Effector memory CD8-positive, alpha-beta T cell (primary cell): ENCODE data around the gene BAHCC1.

Experiments used
- ATAC-seq: fragments of 150-1000 bp; cut with Tn5 transposase; replicated peaks from 2 replicates; pipeline ENCODE4 v1.10.0; 2021; ENCODE audit warnings: mild to moderate bottlenecking, moderate library complexity
- DNase-seq, 3 experiments: peaks; one replicate each; pipeline ENCODE4 v3.0.0; 2021
- H3K27ac Mint-ChIP-seq, 2 donors: one replicate each; pipeline ENCODE4 v1.8.0; 2022; ENCODE audit warnings: mild to moderate bottlenecking in 2 of 2, mixed read lengths in 2 of 2, moderate library complexity in 2 of 2
- H3K27me3 Mint-ChIP-seq, 2 donors: one replicate each; pipeline ENCODE4 v1.8.0; 2022; ENCODE audit warnings: mixed read lengths in 2 of 2
- H3K36me3 Mint-ChIP-seq: one replicate; pipeline ENCODE4 v1.8.0; 2022; ENCODE audit warnings: mild to moderate bottlenecking, moderate library complexity, mixed read lengths; ENCODE audit not compliant: insufficient read depth
- H3K4me1 Mint-ChIP-seq, 2 donors: one replicate each; pipeline ENCODE4 v1.8.0; 2022; ENCODE audit warnings: low read depth in 2 of 2, mixed read lengths in 2 of 2
- H3K4me3 Mint-ChIP-seq, 2 donors: one replicate each; pipeline ENCODE4 v1.8.0; 2022; ENCODE audit warnings: mild to moderate bottlenecking in 2 of 2, mixed read lengths in 2 of 2, moderate library complexity in 2 of 2
- H3K9me3 Mint-ChIP-seq, 2 donors: one replicate each; pipeline ENCODE4 v1.8.0; 2022; ENCODE audit warnings: mixed read lengths in 2 of 2

Gene BAHCC1

DNA sequence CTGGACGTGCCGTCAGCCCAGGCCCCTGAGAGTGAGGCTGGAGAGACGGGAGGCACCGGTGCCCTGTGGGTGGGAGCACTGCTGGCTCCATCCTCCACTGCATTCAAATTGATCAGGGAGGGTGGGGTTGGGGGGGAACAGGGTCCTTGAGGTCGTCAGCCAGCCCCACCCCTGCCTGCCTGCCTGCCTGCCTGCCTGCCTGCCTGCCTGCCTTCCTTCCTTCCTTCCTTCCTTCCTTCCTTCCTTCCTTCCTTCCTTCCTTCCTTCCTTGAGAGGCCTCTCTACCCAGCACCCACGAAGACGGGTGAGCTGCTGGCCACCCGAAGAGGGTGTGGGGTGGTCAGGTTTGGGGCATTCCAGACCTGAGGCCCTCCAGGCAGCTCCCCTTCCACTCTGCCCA, 16.0 kb downstream of the BAHCC1 start:
- peaks cover 3% of the 10 kb centered on the region for H3K36me3 Mint-ChIP-seq
- H3K4me1 Mint-ChIP-seq = peaks cover 11 to 16% of the 10 kb centered on the region in 2 donors
- DNase-seq (no peak), ATAC-seq (no peak)
- no peak overlapping the region for H3K4me3 Mint-ChIP-seq
- H3K9me3 Mint-ChIP-seq = no peaks in the 10 kb centered on the region
- H3K27me3 Mint-ChIP-seq = peaks cover 35 to 61% of the 10 kb centered on the region in 2 donors
- no peak overlapping the region for H3K27ac Mint-ChIP-seq

DNA sequence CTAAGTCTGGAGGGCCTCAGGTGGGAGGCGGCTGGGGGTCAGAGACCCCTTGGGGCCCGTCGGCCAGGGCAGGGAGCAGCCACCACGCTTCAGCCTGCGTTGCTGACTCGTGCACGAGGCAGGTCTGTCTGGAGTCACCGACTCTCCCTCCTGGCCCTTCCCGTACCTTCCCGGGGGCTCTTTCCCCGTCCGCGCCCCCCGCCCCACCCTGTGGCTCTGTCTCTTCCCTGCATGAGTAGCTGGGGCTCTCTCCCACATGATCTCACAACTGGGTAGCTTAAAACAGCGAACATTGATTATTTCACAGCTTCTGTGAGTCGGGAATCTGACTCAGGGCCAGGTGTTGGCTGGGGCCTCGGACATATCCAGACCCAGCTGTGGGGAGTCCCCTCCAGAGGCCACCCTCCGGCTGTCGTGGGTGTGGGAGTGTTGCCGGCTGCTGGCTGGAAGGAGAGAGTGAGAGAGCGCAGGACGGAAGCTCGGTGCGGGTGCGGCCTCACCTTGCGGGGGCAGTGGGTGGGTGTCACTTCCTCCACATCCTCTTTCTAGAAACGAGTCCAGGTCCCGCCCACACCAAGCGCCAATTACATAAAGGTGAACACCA, 17.3 kb downstream of the BAHCC1 start:
- ATAC-seq (peak; percentile 93), DNase-seq (peak; percentile 55 to 59 (median 55))
- Mint-ChIP-seq H3K36me3 (no peaks in the 10 kb centered on the region), H3K4me1 (peaks cover 11 to 16% of the 10 kb centered on the region in 2 donors), H3K9me3 (no peaks in the 10 kb centered on the region), H3K27ac (no peak overlapping the region), H3K4me3 (peak overlapping the region; percentile 70 to 77), H3K27me3 (peaks cover 25 to 61% of the 10 kb centered on the region in 2 donors)

DNA sequence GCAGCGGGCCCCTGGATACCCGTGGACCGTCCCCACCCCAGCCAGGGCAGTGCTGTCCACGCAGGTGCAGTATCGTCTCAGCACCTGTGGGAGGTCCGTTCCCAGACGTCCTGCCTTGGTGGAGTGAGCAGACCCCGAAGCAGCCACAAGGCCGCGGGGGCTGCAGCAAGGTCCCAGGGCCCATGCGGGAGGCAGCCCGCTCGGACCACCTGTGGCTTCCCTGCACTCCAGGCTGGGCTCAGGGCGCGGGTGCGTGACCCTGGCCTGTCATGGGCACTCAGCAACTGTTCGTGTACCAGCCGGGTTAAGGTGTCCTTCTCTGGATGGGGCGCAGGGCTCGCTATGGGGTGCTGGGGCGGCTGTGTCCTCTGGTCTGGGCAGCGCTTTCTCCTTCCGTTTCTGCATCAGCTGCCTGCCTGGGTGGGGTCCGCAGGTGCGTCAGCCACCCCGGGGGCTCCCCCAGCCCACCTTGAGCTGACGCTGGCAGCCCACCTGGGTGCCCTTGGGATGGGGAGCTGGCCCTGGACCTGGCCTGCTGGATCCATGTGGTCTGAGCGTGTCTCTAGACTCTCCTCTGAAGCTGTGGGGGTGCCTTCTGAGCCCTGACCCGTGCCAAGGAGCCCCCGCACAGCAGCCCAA, 18.4 kb downstream of the BAHCC1 start:
- Mint-ChIP-seq H3K4me3 (peak overlapping the region; percentile 70 to 77), H3K27me3 (peaks cover 15 to 58% of the 10 kb centered on the region in 2 donors), H3K36me3 (no peaks in the 10 kb centered on the region), H3K9me3 (no peaks in the 10 kb centered on the region), H3K4me1 (peaks cover 9 to 16% of the 10 kb centered on the region in 2 donors), H3K27ac (no peak overlapping the region)
- ATAC-seq = no peak
- no peak for DNase-seq

DNA sequence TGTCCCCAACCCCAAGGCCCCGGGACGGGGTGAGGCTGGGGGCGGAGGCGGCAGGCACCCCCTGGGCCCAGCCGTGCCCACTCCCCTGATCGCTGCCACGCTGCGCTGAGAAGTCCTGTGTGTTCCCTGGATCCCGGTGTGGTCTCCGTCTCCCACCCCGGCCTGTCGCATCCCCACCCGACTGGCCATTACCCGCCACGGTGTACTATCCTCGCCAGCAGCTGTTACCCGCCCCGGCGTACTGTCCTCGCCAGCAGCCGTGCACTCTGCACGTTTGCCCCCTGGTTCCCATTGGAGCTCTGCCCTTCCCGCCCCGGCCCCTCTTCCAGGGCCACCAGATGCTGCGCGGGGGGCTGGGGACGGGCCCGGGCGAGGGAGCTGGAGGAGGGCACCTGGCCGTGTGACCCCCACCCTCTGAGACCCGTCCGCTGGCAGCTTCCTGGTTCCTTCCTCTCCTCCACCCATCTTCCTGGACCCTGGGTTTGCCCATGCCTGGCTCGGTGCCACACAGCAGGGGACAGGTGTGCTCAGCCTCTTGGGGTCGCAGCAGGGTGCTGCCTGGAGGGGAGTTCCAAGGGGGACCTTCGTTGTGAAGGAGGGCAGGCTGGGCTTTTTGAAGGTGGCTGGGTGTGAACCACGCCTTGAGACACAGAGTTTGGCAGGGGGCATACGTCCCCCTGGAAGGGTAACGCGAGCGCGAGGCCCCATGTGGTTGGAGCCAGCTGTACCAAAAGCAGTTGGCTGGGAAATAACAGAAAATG, 19.7 kb downstream of the BAHCC1 start:
- Mint-ChIP-seq H3K4me3 (no peak overlapping the region), H3K27ac (no peak overlapping the region), H3K27me3 (peaks cover 9 to 55% of the 10 kb centered on the region in 2 donors), H3K9me3 (no peaks in the 10 kb centered on the region), H3K4me1 (peaks cover 9 to 10% of the 10 kb centered on the region in 2 donors), H3K36me3 (no peaks in the 10 kb centered on the region)
- ATAC-seq = no peak
- DNase-seq = no peak

DNA sequence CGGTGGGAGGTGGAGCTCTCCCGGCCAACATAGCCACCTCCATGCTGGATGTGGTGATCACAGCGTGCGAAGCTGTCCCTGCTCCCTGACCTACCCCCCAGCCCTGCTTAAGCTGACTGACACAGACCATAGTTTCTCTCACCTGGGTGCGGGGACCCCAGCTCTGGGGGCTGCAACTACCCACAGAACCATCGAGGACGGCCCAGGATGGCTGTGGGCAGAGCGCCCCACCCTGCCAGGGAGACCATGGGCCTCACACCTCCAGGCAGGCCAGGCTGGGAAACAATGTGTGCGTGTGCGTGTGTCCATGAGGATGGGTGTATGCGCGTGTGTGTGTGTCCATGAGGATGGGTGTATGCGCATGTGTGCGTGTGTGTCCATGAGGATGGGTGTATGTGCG, 20.4 kb downstream of the BAHCC1 start:
- DNase-seq (no peak), ATAC-seq (no peak)
- no peaks in the 10 kb centered on the region for H3K9me3 Mint-ChIP-seq
- H3K4me3 Mint-ChIP-seq = no peak overlapping the region
- H3K27ac Mint-ChIP-seq = no peak overlapping the region
- H3K27me3 Mint-ChIP-seq = peaks cover 10 to 55% of the 10 kb centered on the region in 2 donors
- no peaks in the 10 kb centered on the region for H3K36me3 Mint-ChIP-seq
- peaks cover 9 to 10% of the 10 kb centered on the region in 2 donors for H3K4me1 Mint-ChIP-seq

DNA sequence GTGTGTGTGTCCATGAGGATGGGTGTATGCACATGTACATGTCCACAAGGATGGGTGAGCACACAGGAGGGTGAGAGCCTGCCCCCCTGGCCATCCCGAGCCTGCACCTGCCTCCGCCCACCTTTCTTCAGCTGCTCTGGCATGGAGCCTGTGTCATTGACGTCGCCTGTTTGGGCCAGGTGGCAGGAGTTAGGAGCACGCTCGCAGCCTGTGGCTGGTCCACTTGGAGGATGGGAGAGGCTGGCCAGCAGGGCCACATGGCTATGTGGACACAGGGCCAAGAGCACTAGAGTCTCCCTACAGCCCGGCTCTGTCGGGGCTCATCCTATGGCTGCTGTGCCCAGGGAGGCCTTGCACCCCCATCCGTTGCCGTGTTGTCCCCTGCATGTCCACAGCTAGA, 21.4 kb downstream of the BAHCC1 start:
- Mint-ChIP-seq H3K27me3 (peaks cover 10 to 48% of the 10 kb centered on the region in 2 donors), H3K27ac (no peak overlapping the region), H3K9me3 (no peaks in the 10 kb centered on the region), H3K36me3 (peaks cover 7% of the 10 kb centered on the region), H3K4me1 (peaks cover 7% of the 10 kb centered on the region in 2 donors), H3K4me3 (no peak overlapping the region)
- ATAC-seq (no peak), DNase-seq (no peak)

DNA sequence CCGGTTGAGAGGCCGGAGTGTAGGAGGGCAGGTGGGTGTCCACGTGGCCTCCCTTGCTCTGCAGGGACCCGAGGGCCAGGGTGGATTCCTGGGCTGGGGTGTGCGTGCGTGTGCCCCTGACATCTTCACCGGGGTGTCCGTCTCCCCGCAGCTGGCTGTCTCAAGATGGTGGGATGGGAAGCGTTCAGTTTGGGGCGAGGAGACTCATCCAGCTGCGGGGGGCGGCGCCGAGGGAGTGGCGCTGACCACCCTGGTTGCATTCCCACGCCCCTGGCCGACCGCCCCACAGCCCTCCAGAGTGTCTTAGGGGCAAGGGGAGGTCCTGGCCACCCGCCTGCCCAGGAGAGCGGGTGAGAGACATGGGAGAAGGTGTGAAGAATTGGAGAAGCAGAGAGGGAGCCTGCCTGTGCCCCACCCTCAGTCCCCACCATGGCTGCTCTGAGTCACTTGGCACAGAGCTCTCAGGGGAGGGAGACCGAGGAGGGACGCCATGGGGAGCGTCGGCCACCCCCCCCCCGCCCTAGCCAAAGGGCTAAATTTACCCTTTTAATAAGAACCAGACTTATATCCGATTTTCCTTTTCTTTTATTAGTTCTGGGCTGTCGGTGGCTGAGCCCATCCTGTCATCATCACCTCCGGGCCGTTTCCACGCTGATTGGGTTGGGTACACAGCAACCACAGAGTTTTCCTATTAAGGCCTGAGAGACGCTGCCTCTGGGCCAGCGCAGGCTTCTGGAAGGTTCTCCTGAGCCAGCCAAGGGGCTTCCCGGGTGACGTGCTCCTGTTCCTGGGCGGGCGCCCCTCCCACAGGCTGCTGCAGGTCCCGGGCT, 22.0 kb downstream of the BAHCC1 start:
- Mint-ChIP-seq H3K4me1 (peaks cover 6 to 7% of the 10 kb centered on the region in 2 donors), H3K27me3 (peaks cover 10 to 45% of the 10 kb centered on the region in 2 donors), H3K9me3 (no peaks in the 10 kb centered on the region), H3K27ac (no peak overlapping the region), H3K4me3 (no peak overlapping the region), H3K36me3 (peaks cover 7% of the 10 kb centered on the region)
- ATAC-seq = no peak
- no peak for DNase-seq

DNA sequence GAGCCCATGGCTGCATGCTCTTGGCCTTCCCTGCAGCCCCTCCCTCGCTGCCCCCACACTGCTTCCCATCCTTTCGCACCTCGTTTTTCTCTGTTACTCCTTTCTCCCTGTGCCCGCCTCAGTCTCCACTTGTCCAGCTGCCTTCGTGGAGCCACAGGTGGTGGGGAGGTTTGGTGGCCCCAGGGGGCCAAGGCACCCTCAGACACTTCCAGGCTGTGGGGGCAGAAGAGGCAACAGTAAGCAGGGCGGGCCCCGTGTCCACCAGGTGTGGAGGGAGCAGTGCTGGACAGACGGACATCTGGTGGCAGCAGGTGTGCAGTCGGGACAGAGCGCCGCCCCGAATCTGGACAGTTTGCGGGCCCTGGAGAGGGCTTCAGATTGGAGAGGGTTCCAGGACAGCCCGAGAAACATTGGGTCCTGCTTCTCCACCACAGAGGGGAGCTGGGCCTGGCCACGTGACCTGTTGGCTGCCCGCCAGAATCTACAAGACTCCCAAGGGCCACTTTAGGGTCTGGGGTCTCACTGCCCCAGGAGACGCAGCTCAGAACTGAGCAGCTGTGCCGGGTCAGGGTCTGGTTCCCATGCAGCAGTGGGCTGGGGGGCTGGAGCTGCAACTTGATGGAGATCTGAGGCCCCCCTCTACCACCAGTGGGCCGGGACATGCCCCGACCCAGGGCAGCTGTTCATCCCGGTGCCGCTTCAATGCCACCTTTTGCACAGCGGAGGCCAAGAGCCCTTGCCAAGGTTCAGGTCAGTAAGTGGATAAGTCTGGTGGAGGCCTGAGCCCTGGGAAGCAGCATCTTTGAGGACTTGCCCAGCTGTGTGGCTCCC, 22.8 kb downstream of the BAHCC1 start:
- H3K27me3 Mint-ChIP-seq = peaks cover 10 to 45% of the 10 kb centered on the region in 2 donors
- DNase-seq (no peak), ATAC-seq (no peak)
- H3K27ac Mint-ChIP-seq = no peak overlapping the region
- H3K36me3 Mint-ChIP-seq = peaks cover 7% of the 10 kb centered on the region
- no peaks in the 10 kb centered on the region for H3K9me3 Mint-ChIP-seq
- H3K4me1 Mint-ChIP-seq = peaks cover 0 to 3% of the 10 kb centered on the region in 2 donors
- no peak overlapping the region for H3K4me3 Mint-ChIP-seq

DNA sequence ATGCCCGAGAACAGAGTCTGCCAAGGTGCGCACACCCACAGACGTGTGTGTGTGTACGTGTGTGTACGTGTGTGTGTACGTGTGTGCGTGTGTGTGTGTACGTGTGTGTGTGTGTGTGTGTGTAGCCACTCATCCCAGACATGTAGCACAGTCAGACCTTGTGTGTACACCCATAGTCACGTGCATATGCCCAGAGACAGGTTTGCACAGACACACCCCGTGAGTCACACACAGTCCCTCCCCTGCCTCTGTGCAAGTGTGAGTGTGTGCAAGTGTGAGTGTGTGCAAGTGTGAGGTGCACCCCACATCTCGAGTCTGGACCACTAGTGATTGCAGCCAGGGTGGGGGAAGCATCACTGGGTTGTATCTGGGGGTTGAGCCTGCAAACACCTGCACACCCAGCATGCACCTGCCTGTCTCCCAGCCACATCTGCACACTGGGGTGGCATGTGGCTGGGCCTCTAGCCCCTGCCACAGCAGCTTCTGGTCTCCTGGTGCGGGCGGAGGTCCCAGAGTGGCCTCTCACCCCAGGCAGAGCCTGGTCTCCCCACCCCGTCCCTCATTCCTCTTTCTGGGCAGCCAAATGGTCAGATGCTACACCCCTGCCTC, 23.6 kb downstream of the BAHCC1 start:
- Mint-ChIP-seq H3K4me3 (no peak overlapping the region), H3K9me3 (no peaks in the 10 kb centered on the region), H3K27me3 (peaks cover 10 to 45% of the 10 kb centered on the region in 2 donors), H3K27ac (no peak overlapping the region), H3K36me3 (peaks cover 7% of the 10 kb centered on the region), H3K4me1 (peaks cover 0 to 1% of the 10 kb centered on the region in 2 donors)
- no peak for DNase-seq
- no peak for ATAC-seq

DNA sequence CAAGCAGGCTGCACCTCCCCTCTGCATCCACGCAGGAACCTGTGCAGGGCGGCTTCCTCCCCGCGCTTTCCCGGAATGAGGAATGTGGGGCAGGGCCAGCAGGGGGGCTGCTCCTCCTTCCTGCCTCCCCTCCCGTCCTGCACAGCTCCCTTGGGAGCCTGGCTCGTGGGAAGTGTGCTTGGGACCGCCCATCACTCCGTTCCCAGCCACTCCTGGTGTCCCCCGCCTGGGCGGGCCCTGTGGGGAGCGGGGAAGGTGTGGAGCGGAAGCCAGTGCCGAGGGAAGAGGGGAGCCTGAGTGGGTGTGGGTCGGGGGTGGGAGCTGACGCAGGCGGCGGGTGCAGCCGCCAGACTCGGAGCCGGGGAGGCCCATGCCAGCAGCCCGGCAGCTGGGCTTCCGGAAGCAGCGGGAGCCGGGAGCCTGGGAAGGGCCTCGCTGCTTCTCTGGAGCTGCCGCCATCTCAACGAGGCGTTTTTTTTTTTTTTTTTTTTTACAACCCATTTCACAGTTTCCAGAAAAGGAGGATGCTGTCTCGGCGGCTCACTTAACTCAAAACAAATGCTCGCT, 24.1 kb downstream of the BAHCC1 start:
- no peak overlapping the region for H3K4me3 Mint-ChIP-seq
- no peaks in the 10 kb centered on the region for H3K9me3 Mint-ChIP-seq
- H3K36me3 Mint-ChIP-seq = peaks cover 7% of the 10 kb centered on the region
- peaks cover 10 to 45% of the 10 kb centered on the region in 2 donors for H3K27me3 Mint-ChIP-seq
- no peak for ATAC-seq
- H3K4me1 Mint-ChIP-seq = no peaks in the 10 kb centered on the region
- H3K27ac Mint-ChIP-seq = no peak overlapping the region
- no peak for DNase-seq

DNA sequence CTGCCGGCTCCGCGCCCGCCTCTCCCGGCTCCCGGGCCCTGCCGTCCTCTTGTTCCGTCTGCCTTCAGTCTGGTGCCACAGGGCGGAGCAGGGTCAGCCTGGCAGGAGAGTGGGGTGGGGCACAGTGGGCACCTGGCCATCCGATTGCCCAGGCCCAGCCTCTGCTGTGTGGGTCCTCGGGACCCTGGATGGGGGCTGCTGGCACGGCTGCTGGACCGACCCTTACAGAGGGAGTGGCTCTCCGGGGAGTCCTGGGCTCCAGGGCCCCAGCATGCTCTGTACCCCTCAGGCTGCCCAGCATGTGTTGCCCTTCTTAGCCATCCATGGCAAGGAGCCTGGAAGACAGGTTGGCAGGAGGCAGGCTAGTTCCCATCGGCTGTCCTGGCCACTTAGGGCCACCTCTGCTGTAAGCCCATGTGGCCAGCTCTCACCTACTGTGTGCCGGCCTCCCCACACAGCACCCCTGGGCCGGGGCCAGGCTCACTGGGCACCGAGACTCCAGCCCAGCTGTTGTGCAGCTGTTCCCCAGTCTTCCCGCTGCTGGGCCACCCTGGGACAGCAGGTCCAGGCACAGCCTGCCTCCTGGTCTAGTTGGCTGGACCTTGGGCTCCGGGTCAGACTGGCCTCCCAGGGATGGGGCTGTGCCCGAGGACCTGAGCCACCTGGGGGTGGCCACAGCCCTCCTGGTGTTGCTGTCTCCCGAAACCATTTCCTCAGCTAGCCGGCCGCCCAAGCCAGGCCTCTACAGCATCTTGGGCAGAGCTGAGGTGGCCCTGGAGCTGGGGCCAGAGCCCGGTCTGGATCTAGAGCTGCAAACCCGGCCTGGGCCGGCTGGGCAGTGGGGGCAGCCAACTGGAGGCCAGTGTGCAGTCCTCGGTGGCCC, 24.9 kb downstream of the BAHCC1 start:
- no peak for DNase-seq
- peaks cover 7% of the 10 kb centered on the region for H3K36me3 Mint-ChIP-seq
- H3K4me3 Mint-ChIP-seq = no peak overlapping the region
- H3K4me1 Mint-ChIP-seq = no peaks in the 10 kb centered on the region
- no peak overlapping the region for H3K27ac Mint-ChIP-seq
- H3K27me3 Mint-ChIP-seq = peaks cover 10 to 45% of the 10 kb centered on the region in 2 donors
- no peaks in the 10 kb centered on the region for H3K9me3 Mint-ChIP-seq
- ATAC-seq = no peak
